Kidney (tissue), 14 donors: ENCODE data around the gene ZNF775. TPM values are rescaled to one million over a fixed set of nuclear protein-coding genes. Genes with fewer than 3 reads are reported as not detected.

ENCODE experiments used
- DNase-seq, 5 donors: peaks; one replicate each; pipeline ENCODE4 v3.0.0-alpha.2; 2013 to 2020
- FAIRE-seq: peaks from 2 replicates; lab custom pipeline; 2012; peaks lifted over from hg19 to GRCh38; lab: Jason Lieb, UNC
- H3K27ac ChIP-seq, 2 donors: one replicate each; pipeline ENCODE4 v1.7.0; 2013; ENCODE audit warnings: low read depth in 2 of 2, low read length in 2 of 2, inconsistent platforms in 1 of 2
- H3K27me3 ChIP-seq: one replicate; pipeline ENCODE4 v1.7.1; 2013; ENCODE audit warnings: low read length, inconsistent platforms; ENCODE audit not compliant: control insufficient read depth, insufficient read depth
- H3K36me3 ChIP-seq, 3 donors: one replicate each; pipeline versions ENCODE4 v1.7.0 to v1.7.1; 2013; ENCODE audit warnings: low read length in 3 of 3, control low read depth in 1 of 3, inconsistent platforms in 1 of 3; ENCODE audit not compliant: insufficient read depth in 3 of 3, control insufficient read depth in 2 of 3
- H3K4me1 ChIP-seq, 3 donors: one replicate each; pipeline versions ENCODE4 v1.7.0 to v1.7.1; 2013; ENCODE audit warnings: low read length in 3 of 3, inconsistent platforms in 1 of 3, low read depth in 1 of 3; ENCODE audit not compliant: control insufficient read depth in 2 of 3, insufficient read depth in 2 of 3
- H3K4me3 ChIP-seq, 3 donors: one replicate each; pipeline versions ENCODE4 v1.7.0 to v1.8.1; 2013; ENCODE audit warnings: low read length in 3 of 3, control low read depth in 1 of 3, inconsistent platforms in 1 of 3
- H3K9ac ChIP-seq, 3 donors: one replicate each; pipeline versions ENCODE4 v1.7.0 to v1.7.1; 2013; ENCODE audit warnings: low read length in 3 of 3, control low read depth in 1 of 3, inconsistent platforms in 1 of 3
- H3K9me3 ChIP-seq, 3 donors: one replicate each; pipeline versions ENCODE4 v1.7.0 to v1.7.1; 2013; ENCODE audit warnings: low read length in 3 of 3, control low read depth in 1 of 3, inconsistent platforms in 1 of 3; ENCODE audit not compliant: control insufficient read depth in 2 of 3, insufficient read depth in 1 of 3
- intact Hi-C: fragments of 100-400 bp; cut with DNase I; formaldehyde crosslinking; loops from one replicate; pipeline ENCODE4 v1.11.1; 2022
- polyA plus RNA-seq: library from polyadenylated mRNA; stranded (reverse); fragments of 350-450 nt; fragmentation: Illumina TruSeq; extraction: RNeasy Lipid Tissue Mini Kit (QIAGEN cat#74804); gene quantifications from one replicate; pipeline ENCODE4 v1.2.3, GENCODE V29; 2014; ENCODE audit warnings: low read depth, low replicate concordance; ENCODE audit not compliant: insufficient read depth
- total RNA-seq: library from RNA; stranded (reverse); fragmentation: NEBNext Ultra II Directional; extraction: Animal tissue kit (Norgen Biotek cat#: 25700); gene quantifications from one replicate; pipeline ENCODE4 v1.2.1, GENCODE V29; 2021
- TF ChIP-seq, protein P1 (sequence below): IDR thresholded peaks from 3 replicates; pipeline ENCODE4 v1.5.1; 2012; ENCODE audit warnings: mild to moderate bottlenecking, moderate library complexity, borderline replicate concordance; ENCODE audit not compliant: insufficient read depth; ENCODE audit errors: extremely low read depth
- donor health status: control.
- donor health status: control.
- donor health status: control.
- donor health status: control.
- donor health status: control.
- donor health status: DM: yes; HTN: yes; CAD: no.
- donor health status: Normal renal cell carcinoma (clear cell type).

The ZNF775 gene
- total and polyA plus RNA-seq, 2 donors from 2014 or later, result 3.7 to 5.2 TPM

DNA sequence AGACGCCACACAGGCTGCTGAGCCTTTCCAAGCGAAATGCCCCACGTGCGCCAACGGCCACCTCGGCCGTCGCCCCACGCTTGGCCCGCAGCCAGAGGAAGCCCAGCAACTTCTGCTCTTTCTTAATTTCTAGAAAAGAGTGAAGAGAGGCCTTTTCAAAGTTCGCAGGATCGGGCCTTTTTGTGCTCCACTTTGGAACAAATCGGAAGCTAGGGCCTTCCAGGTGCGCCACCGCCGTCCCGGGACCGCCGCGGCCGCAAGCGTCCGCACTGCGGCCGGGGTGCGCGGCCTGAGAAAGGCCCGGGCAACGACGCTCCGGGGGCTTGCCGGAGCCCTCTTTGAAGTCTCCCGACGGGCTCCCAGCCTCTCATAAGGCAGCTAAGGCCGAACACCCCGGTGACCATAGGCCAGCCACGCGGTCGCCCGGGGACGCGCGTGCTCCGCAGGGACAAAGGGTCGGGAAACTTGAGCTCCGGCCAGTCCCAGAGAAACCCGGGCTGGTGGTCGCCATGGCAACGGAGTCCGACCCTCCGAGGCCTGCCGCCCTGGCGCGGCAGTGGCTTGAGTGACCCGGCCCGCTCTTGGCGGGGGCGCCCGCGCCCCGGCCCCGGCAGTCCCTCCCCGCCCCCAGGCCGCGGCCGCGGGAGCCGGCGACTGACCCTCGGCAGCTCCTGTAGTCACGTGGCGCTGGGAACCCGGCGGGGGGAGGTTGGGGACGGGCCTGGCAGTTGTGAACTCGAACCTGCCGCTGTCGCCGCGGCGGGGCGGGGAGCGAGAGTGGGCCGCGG is 10.8 kb upstream of the ZNF775 start, which contains the start of gene REPIN1:
TSS of gene REPIN1 (plus strand) at position 727 of the 788 bp plus-strand sequence. CDS start 890 bp downstream, outside the sequence.
- peaks cover 3 to 8% (median 7%) of the 10 kb centered on the region in 3 donors for H3K36me3 ChIP-seq
- H3K27ac ChIP-seq, result peak within 1 kb of the TSS; percentile 94 to 97
- no peak for FAIRE-seq
- H3K27me3 ChIP-seq, result no peaks in the 10 kb centered on the region
- H3K4me1 ChIP-seq, result peaks cover 5 to 26% (median 10%) of the 10 kb centered on the region in 3 donors
- DNase-seq, result peak; percentile 95 to 98 (median 96)
- no peaks in the 10 kb centered on the region for H3K9me3 ChIP-seq
- intact Hi-C loops, result no loop called here
- TF ChIP-seq, protein P1, sequence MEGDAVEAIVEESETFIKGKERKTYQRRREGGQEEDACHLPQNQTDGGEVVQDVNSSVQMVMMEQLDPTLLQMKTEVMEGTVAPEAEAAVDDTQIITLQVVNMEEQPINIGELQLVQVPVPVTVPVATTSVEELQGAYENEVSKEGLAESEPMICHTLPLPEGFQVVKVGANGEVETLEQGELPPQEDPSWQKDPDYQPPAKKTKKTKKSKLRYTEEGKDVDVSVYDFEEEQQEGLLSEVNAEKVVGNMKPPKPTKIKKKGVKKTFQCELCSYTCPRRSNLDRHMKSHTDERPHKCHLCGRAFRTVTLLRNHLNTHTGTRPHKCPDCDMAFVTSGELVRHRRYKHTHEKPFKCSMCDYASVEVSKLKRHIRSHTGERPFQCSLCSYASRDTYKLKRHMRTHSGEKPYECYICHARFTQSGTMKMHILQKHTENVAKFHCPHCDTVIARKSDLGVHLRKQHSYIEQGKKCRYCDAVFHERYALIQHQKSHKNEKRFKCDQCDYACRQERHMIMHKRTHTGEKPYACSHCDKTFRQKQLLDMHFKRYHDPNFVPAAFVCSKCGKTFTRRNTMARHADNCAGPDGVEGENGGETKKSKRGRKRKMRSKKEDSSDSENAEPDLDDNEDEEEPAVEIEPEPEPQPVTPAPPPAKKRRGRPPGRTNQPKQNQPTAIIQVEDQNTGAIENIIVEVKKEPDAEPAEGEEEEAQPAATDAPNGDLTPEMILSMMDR, result no peak
- H3K4me3 ChIP-seq, result peak within 1 kb of the TSS; percentile 64 to 90 (median 90)
- H3K9ac ChIP-seq, result peak within 1 kb of the TSS; percentile 77 to 91 (median 85)

DNA sequence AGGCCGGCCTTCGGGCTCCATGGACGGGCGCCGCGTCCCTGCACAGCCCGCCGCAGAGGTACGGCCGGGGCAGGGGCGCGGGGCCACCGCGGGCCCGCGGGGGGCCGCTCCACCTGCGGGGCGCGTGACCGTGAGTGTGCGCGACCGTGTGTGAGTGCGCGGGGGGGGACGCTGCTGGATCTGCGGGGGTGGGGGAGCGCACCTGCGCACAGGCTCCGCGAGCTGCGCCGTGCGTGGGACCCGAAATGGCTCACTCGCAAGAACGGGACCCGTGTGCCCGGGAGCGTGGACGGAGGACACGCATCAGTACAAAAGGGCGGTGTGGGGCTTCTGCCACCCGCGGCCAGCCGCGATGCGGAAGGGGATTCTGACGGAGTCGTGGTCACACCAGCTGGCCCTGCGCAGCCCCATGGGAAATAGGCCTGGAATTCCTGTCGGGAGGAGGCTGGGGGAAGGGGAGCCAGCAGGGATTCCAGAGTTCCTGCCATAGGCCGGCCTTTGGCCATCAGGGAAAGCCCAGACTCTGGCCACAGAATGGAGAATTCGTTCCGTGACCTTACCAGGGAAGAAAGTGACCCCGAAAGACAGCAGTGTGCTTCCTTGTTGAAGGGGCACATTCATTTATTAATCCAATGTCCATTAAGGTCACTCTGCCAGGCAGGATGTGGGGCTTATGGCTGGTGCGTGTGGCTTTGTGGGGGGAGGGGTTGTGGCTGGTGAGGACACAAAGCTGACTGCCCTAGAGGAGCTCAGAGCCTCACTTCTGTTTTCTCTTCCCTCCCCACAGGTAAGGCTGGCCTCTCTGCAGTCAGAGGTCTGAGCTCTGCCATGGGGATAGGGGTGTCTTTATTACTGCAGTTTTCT is 10.0 kb upstream of the ZNF775 start:
- TF ChIP-seq, protein P1, result no peak
- Histone ChIP-seq H3K4me1 (peaks cover 5 to 29% (median 13%) of the 10 kb centered on the region in 3 donors), H3K27me3 (no peaks in the 10 kb centered on the region), H3K27ac (peak overlapping the region; percentile 94 to 97), H3K36me3 (peaks cover 3 to 12% (median 12%) of the 10 kb centered on the region in 3 donors), H3K9ac (peak overlapping the region; percentile 37 to 89 (median 85)), H3K4me3 (peak overlapping the region; percentile 64 to 90 (median 90)), H3K9me3 (no peaks in the 10 kb centered on the region)
- FAIRE-seq (no peak), DNase-seq (peak; percentile 86 to 93 (median 92))
- intact Hi-C loops, result no loop called here

DNA sequence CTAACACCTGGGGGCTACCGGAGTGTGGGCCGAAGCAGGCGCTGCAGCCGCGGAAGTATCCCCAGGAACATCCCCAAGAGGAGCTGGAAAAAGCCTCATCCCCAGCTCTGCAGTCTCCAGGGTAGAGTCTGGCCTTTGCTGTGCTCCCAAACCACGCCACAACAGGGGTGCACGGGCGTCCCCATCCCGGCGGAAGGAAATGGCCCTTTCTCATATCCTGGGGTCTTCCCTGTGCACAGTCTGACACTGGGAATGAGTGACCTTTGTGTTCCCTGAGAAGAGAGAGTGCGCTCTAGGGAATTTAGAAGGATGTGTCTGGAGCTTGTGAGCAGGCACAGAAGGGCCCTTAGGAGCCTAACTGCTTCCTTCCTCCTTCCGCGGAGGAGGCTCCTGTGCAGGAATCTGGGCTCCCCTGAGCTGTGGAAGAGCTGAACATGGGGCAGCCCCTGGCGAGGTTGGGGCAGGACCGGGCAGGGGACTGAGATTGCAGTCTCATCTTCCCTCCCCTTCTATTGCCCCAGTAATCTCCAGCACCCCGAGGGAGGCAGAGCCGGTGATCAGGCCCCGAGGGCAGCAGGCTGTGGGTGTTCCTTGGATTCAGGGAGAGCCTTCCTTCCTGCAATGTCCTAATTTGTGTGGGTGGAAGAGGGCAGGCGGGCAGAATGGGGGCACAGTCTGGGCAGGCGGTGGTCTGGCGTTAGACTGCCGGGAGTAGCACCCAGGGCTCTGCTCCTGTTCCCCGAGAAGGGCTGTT is 9.2 kb upstream of the ZNF775 start:
- DNase-seq (peak in 2 of 5 donors; percentile 25 to 50), FAIRE-seq (no peak)
- Histone ChIP-seq H3K4me1 (peaks cover 5 to 29% (median 13%) of the 10 kb centered on the region in 3 donors), H3K36me3 (peaks cover 5 to 12% (median 12%) of the 10 kb centered on the region in 3 donors), H3K4me3 (peak overlapping the region; percentile 64 to 90 (median 90)), H3K27me3 (no peaks in the 10 kb centered on the region), H3K27ac (peak overlapping the region; percentile 94 to 97), H3K9ac (peak overlapping the region; percentile 37 to 89 (median 85)), H3K9me3 (no peaks in the 10 kb centered on the region)
- intact Hi-C loops, result no loop called here
- TF ChIP-seq, protein P1, result no peak
